GM12878 (cell line): ENCODE measurements around the gene PTPN21. TPM values are rescaled to one million over a fixed set of nuclear protein-coding genes. Genes with fewer than 3 reads are reported as not detected.

ENCODE experiments used
- ATAC-seq: fragments of 200-7000 bp; cut with Tn5 transposase; 3 replicates; pipeline ENCODE4 v1.9.1; 2020; ENCODE audit warnings: mild to moderate bottlenecking, moderate library complexity
- BruUV-seq: library from RNA; stranded (reverse); fragments of 400-500 nt; replicated peaks from 2 replicates; lab custom pipeline; 2021; lab: Mats Ljungman, UMichigan
- CTCF ChIA-PET: fragments of 300-600 bp; sonication (Branson Sonifier 250); formaldehyde crosslinking; extraction: SDS; loops from one replicate; lab custom pipeline; 2021; ENCODE audit warnings: inconsistent platforms; lab: Yijun Ruan, JAX
- POLR2A ChIA-PET: fragments of 350-600 bp; formaldehyde crosslinking; extraction: SDS; loops from one replicate; lab custom pipeline; 2021; ENCODE audit warnings: inconsistent platforms; lab: Charles Lee
- RAD21 ChIA-PET: fragments of 300-600 bp; sonication (Branson Sonifier 250); formaldehyde crosslinking; loops from one replicate; lab custom pipeline; 2023; ENCODE audit warnings: antibody characterized with exemption; ENCODE audit not compliant: unreplicated experiment; lab: Charles Lee
- SMC1A ChIA-PET: fragments of 300-600 bp; sonication (Branson Sonifier 250); formaldehyde crosslinking; loops from one replicate; lab custom pipeline; 2023; ENCODE audit not compliant: unreplicated experiment, uncharacterized antibody; lab: Charles Lee
- DNase-seq: peaks from one replicate; pipeline ENCODE4 v3.0.0-alpha.2; 2011; ENCODE audit warnings: low read depth, low spot score
- FAIRE-seq: peaks from 3 replicates; lab custom pipeline; 2011; peaks lifted over from hg19 to GRCh38; lab: Jason Lieb, UNC
- H2AFZ ChIP-seq: 2 replicates; pipeline ENCODE4 v1.6.0; 2011; ENCODE audit warnings: low read depth, low read length, control low read depth; ENCODE audit not compliant: control insufficient read depth
- H3K27ac ChIP-seq: 2 replicates; pipeline ENCODE4 v1.5.1; 2011; ENCODE audit warnings: control low read depth; ENCODE audit not compliant: control insufficient read depth, insufficient read depth
- H3K27me3 ChIP-seq, 2 experiments: replicated peaks in 1 of 2; 2 replicates each; pipeline versions ENCODE4 v1.6.0 to v1.6.1; 2011; ENCODE audit warnings: low read length in 1 of 2; ENCODE audit not compliant: control insufficient read depth in 2 of 2, insufficient read depth in 2 of 2
- H3K36me3 ChIP-seq, 2 experiments: 2 replicates each; pipeline ENCODE4 v1.5.1; 2011; ENCODE audit warnings: low read length in 1 of 2; ENCODE audit not compliant: control insufficient read depth in 2 of 2, insufficient read depth in 2 of 2
- H3K4me1 ChIP-seq: 2 replicates; pipeline ENCODE4 v1.6.1; 2011; ENCODE audit warnings: mild to moderate bottlenecking, low read length, moderate library complexity, mixed read lengths; ENCODE audit not compliant: control insufficient read depth, insufficient read depth
- H3K4me2 ChIP-seq: 2 replicates; pipeline ENCODE4 v1.6.0; 2011; ENCODE audit warnings: control low read depth; ENCODE audit not compliant: control insufficient read depth, insufficient read depth
- H3K4me3 ChIP-seq: fragments of 200-600 bp; sonication (generic); 2 replicates; pipeline ENCODE4 v1.5.1; 2016
- H3K79me2 ChIP-seq: 2 replicates; pipeline ENCODE4 v1.6.0; 2011; ENCODE audit warnings: low read length; ENCODE audit not compliant: control insufficient read depth, insufficient read depth
- H3K9ac ChIP-seq: 2 replicates; pipeline ENCODE4 v1.8.0; 2011; ENCODE audit warnings: low read length, control low read depth, mixed read lengths; ENCODE audit not compliant: control insufficient read depth, insufficient read depth
- H3K9me3 ChIP-seq: replicated peaks from 3 replicates; pipeline ENCODE4 v1.5.1; 2011; ENCODE audit warnings: mild to moderate bottlenecking, low read length; ENCODE audit not compliant: control insufficient read depth, insufficient read depth
- H4K20me1 ChIP-seq: 2 replicates; pipeline ENCODE4 v1.6.0; 2011; ENCODE audit not compliant: control insufficient read depth, insufficient read depth
- ASH2L ChIP-seq: fragments of 300-600, 200-600 bp; sonication (generic); IDR thresholded peaks from 2 replicates; pipeline ENCODE4 v1.6.1; 2017; ENCODE audit warnings: low read depth, mild to moderate bottlenecking, borderline replicate concordance
- BMI1 ChIP-seq: fragments of 450-650 bp; IDR thresholded peaks from 2 replicates; pipeline ENCODE4 v1.6.1; 2016; ENCODE audit warnings: mild to moderate bottlenecking, moderate library complexity, borderline replicate concordance
- CREM ChIP-seq: IDR thresholded peaks from 2 replicates; pipeline ENCODE4 v1.6.1; 2014; ENCODE audit warnings: antibody characterized with exemption, low read depth
- CTCF ChIP-seq, 3 experiments: IDR thresholded peaks in 2 of 3; conservative IDR thresholded peaks in 1 of 3; 2 replicates each; pipeline ENCODE4 v1.5.1; 2011; ENCODE audit warnings: low read depth in 3 of 3, low read length in 3 of 3, mild to moderate bottlenecking in 3 of 3, control low read depth in 2 of 3, moderate library complexity in 2 of 3, inconsistent platforms in 1 of 3, mixed read lengths in 1 of 3; ENCODE audit not compliant: control insufficient read depth in 2 of 3, insufficient read depth in 1 of 3; ENCODE audit errors: extremely low read depth in 1 of 3
- EP300 ChIP-seq, 2 experiments: fragments of 150-350 bp in 1 of 2; IDR thresholded peaks; 2 replicates each; pipeline ENCODE4 v1.6.1; 2011 to 2012; ENCODE audit warnings: low read depth in 2 of 2, low read length in 2 of 2, borderline replicate concordance in 1 of 2, improper control_type of control experiment in 1 of 2, inconsistent platforms in 1 of 2; ENCODE audit not compliant: control insufficient read depth in 1 of 2
- LARP7 ChIP-seq: fragments of 450-650 bp; IDR thresholded peaks from 2 replicates; pipeline ENCODE4 v1.6.1; 2017; ENCODE audit warnings: mild to moderate bottlenecking
- WGBS: methylation state at CpG from one replicate; pipeline ENCODE4 v1.1.6; 2016; ENCODE audit warnings: low lambda C conversion rate; ENCODE audit not compliant: insufficient replicate concordance, insufficient coverage; ENCODE audit errors: missing lambda C conversion rate; 5-methylcytosine and 5-hydroxymethylcytosine counted together
- in situ Hi-C: fragments of 300-500 bp; cut with MboI; formaldehyde crosslinking; loops from 9 replicates; pipeline ENCODE4 v1.14.3; 2018; ENCODE audit warnings: mixed read lengths
- intact Hi-C: fragments of 100-400 bp; cut with micrococcal nuclease; formaldehyde crosslinking; loops from one replicate; pipeline ENCODE4 v1.14.2; 2022; ENCODE audit not compliant: unreplicated experiment
- polyA plus RNA-seq, 11 experiments: library from polyadenylated mRNA; depleted of rRNA in 4 of 11; unstranded in 6 of 11; stranded (reverse) in 5 of 11; fragments of >200 nt; fragmentation: Nextera tagmentation in 4 of 11; fragmentation: Illumina TruSeq in 1 of 11; extraction: Ambion mirVana in 4 of 11; extraction: Trizol in 1 of 11; gene quantifications; 1 replicate in 1 of 11; 2 replicates in 10 of 11; pipeline versions ENCODE4 v1.2.1 to v1.2.3, GENCODE V29; 2011 to 2016; ENCODE audit warnings: inconsistent platforms in 2 of 11, missing spikeins in 2 of 11, low read depth in 1 of 11
- total RNA-seq, 4 experiments: library from RNA; depleted of rRNA in 3 of 4; stranded (reverse); fragments of >200 nt in 3 of 4; fragmentation: Illumina TruSeq in 1 of 4; extraction: Trizol in 1 of 4; gene quantifications; 2 replicates each; pipeline versions ENCODE4 v1.2.1 to v1.2.3, GENCODE V29; 2013 to 2021

The PTPN21 gene
- total and polyA plus RNA-seq, 10 of the 15 experiments (the other 5 are each of a cell fraction or from before 2014, with no cell fraction given), result 0.01 to 0.23 (median 0.04) TPM; not detected in 3

- BruUV-seq, result no TSS peak
- no peaks in the 10 kb centered on the region for H3K27me3 ChIP-seq
- H3K4me2 ChIP-seq, result no peak overlapping the region
- no peak overlapping the region for H2AFZ ChIP-seq
- no peaks in the 10 kb centered on the region for H4K20me1 ChIP-seq
- TF ChIP-seq ASH2L (no peak), CTCF (IDR thresholded peaks at IDR 0.05 in 2 of 3, conservative IDR thresholded peaks at IDR 0.05 in 1 of 3; ENCODE audit: control insufficient read depth in 2 of 3, extremely low read depth in 1 of 3, insufficient read depth in 1 of 3, low read depth in 3 of 3, low read length in 3 of 3) (peak in 1 of 3 experiments; percentile 14; a peak in 1 of 6 replicates), EP300 (IDR thresholded peaks at IDR 0.05; ENCODE audit: borderline replicate concordance in 1 of 2, control insufficient read depth in 1 of 2, low read depth in 2 of 2, low read length in 2 of 2) (no peak), BMI1 (no peak)
- SMC1A ChIA-PET, result no interaction called here
- in situ Hi-C loops, result no loop called here
- H3K4me1 ChIP-seq, result no peaks in the 10 kb centered on the region
- POLR2A ChIA-PET, result no interaction called here
- no peak overlapping the region for H3K9ac ChIP-seq
- RAD21 ChIA-PET, result interaction anchor here (1.1 kb wide), 1 partner anchor 248 kb away, joined by 3 read pairs; no protein-coding TSS in a partner anchor
- no peak overlapping the region for H3K27ac ChIP-seq
- WGBS, result 83% methylated on average over 5 of the region's 5 CpGs
- no peaks in the 10 kb centered on the region for H3K9me3 ChIP-seq
- CTCF ChIA-PET, result interaction anchor here (0.8 to 2.5 kb wide), 2 partner anchors 248 to 250 kb away, joined by 5 to 10 read pairs; no protein-coding TSS in a partner anchor
- no peak for ATAC-seq
- H3K79me2 ChIP-seq, result no peaks in the 10 kb centered on the region
- no peak for FAIRE-seq
- no peak for DNase-seq
- no peak overlapping the region for H3K4me3 ChIP-seq
- H3K36me3 ChIP-seq, result no peaks in the 10 kb centered on the region
- intact Hi-C loops, result no loop called here
Measured at GRCh38 chr14:88437658-88438057, 117.1 kb downstream of the PTPN21 start.

- in situ Hi-C loops, result no loop called here
- CTCF ChIA-PET, result no interaction called here
- ATAC-seq, result no peak
- DNase-seq, result no peak
- H2AFZ ChIP-seq, result no peak overlapping the region
- no peaks in the 10 kb centered on the region for H3K36me3 ChIP-seq
- BruUV-seq, result no TSS peak
- H3K4me1 ChIP-seq, result no peaks in the 10 kb centered on the region
- H3K9ac ChIP-seq, result no peak overlapping the region
- H3K27me3 ChIP-seq, result no peaks in the 10 kb centered on the region
- no peaks in the 10 kb centered on the region for H3K9me3 ChIP-seq
- H3K4me3 ChIP-seq, result no peak overlapping the region
- no peak overlapping the region for H3K27ac ChIP-seq
- WGBS, result 55% methylated on average over 2 of the region's 2 CpGs
- SMC1A ChIA-PET, result no interaction called here
- H3K79me2 ChIP-seq, result no peaks in the 10 kb centered on the region
- POLR2A ChIA-PET, result no interaction called here
- no peak for FAIRE-seq
- H3K4me2 ChIP-seq, result no peak overlapping the region
- TF ChIP-seq LARP7 (no peak), CREM (no peak)
- intact Hi-C loops, result no loop called here
- H4K20me1 ChIP-seq, result no peaks in the 10 kb centered on the region
- RAD21 ChIA-PET, result no interaction called here
Measured at GRCh38 chr14:88430976-88431375, 123.8 kb downstream of the PTPN21 start.
